ENCODE data around the gene SLC25A29. TPM values are rescaled to one million over a fixed set of nuclear protein-coding genes. Genes with fewer than 3 reads are reported as not detected.
"Not testable (repeated sequence)": the region's sequence is repeated elsewhere in the genome, so short reads cannot be mapped to it uniquely, and the experiment has no call there.

SLC25A29 gene, protein sequence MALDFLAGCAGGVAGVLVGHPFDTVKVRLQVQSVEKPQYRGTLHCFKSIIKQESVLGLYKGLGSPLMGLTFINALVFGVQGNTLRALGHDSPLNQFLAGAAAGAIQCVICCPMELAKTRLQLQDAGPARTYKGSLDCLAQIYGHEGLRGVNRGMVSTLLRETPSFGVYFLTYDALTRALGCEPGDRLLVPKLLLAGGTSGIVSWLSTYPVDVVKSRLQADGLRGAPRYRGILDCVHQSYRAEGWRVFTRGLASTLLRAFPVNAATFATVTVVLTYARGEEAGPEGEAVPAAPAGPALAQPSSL
- 15.9 and 19.1 TPM in 2 replicates for total RNA-seq

GRCh38 chr14:100306101-100306997, at the start of gene SLC25A29:
TSS of gene SLC25A29 (minus strand) at chr14:100306444. CDS start at chr14:100306232, 212 bp downstream.
- H3K4me1 Mint-ChIP-seq (ENCODE audit: low read depth) = peaks cover 22% of the 10 kb centered on the region
- no peak within 1 kb of the TSS for H3K27ac Mint-ChIP-seq
- peak within 1 kb of the TSS; percentile 81 for H3K4me3 Mint-ChIP-seq
- peaks cover 21% of the 10 kb centered on the region for H3K27me3 Mint-ChIP-seq (ENCODE audit: insufficient read depth)
- DNase-seq (ENCODE audit: low spot score) = peak; percentile 68
- intact Hi-C loops (cut with micrococcal nuclease) = loop anchor here (1.0 kb wide), 1 partner anchor 12 kb away; no protein-coding TSS in a partner anchor
- no peaks in the 10 kb centered on the region for H3K9me3 Mint-ChIP-seq
- no peaks in the 10 kb centered on the region for H3K36me3 Mint-ChIP-seq (ENCODE audit: low read depth)

DNA sequence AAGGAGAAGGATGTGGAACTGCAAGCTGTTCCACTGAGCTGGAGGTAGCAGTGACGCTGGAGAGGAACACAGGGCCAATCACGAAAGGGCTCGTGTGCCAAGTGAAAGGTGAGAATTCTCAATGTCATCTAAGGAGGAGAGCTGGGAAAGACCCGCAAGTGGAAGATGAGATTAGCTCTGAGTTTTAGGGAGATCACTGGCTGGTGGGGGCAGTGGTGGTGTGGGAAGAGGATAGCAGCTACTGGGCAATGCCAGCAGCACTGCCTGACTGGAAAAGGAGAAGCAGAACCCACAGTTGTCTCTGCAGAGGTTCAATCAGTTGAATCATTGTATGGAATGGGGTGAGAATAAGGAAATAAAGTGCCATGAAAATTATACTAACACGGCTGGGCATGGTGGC, 44.7 kb upstream of the SLC25A29 start:
- Mint-ChIP-seq H3K4me1 (ENCODE audit: low read depth) (peaks cover 6% of the 10 kb centered on the region), H3K27ac (no peak overlapping the region), H3K4me3 (no peak overlapping the region), H3K36me3 (ENCODE audit: low read depth) (peaks cover 48% of the 10 kb centered on the region), H3K9me3 (no peaks in the 10 kb centered on the region), H3K27me3 (ENCODE audit: insufficient read depth) (no peaks in the 10 kb centered on the region)
- DNase-seq (ENCODE audit: low spot score) = no peak
- intact Hi-C loops (cut with micrococcal nuclease) = no loop called here

DNA sequence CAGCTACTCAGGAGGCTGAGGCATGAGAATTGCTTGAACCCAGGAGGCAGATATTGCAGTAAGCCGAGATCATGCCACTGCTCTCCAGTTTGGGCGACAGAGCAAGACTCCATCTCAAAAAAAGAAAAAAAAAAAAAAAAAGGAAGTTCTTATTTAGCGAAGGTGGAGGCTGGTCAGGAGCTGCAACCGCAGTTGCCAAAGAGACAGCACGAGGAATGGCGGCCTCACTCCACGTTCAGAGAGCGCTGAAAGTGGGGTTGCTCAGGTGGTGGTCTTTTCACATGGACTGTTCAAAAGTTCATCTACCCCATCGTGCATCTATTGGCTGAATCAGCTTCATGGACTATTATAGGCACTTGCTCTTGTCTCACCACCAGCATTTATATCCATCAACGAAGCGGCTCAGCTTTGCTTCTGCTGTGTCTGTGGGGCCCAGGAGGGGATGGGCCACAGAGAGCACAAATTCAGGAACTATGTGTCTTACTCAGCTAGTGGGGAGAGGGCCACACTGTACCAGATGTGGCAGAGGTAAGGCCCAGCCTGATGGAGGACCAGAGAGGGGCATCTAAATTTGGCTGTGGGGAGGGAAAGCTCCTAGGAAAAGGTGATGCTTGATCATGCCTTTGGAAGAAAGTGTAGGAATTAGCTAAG, 44.2 kb upstream of the SLC25A29 start:
- no peak overlapping the region for H3K4me3 Mint-ChIP-seq
- no peak for DNase-seq (ENCODE audit: low spot score)
- H3K36me3 Mint-ChIP-seq (ENCODE audit: low read depth) = peaks cover 46% of the 10 kb centered on the region
- intact Hi-C loops (cut with micrococcal nuclease) = no loop called here
- no peaks in the 10 kb centered on the region for H3K27me3 Mint-ChIP-seq (ENCODE audit: insufficient read depth)
- no peak overlapping the region for H3K27ac Mint-ChIP-seq
- peaks cover 6% of the 10 kb centered on the region for H3K4me1 Mint-ChIP-seq (ENCODE audit: low read depth)
- H3K9me3 Mint-ChIP-seq = no peaks in the 10 kb centered on the region

DNA sequence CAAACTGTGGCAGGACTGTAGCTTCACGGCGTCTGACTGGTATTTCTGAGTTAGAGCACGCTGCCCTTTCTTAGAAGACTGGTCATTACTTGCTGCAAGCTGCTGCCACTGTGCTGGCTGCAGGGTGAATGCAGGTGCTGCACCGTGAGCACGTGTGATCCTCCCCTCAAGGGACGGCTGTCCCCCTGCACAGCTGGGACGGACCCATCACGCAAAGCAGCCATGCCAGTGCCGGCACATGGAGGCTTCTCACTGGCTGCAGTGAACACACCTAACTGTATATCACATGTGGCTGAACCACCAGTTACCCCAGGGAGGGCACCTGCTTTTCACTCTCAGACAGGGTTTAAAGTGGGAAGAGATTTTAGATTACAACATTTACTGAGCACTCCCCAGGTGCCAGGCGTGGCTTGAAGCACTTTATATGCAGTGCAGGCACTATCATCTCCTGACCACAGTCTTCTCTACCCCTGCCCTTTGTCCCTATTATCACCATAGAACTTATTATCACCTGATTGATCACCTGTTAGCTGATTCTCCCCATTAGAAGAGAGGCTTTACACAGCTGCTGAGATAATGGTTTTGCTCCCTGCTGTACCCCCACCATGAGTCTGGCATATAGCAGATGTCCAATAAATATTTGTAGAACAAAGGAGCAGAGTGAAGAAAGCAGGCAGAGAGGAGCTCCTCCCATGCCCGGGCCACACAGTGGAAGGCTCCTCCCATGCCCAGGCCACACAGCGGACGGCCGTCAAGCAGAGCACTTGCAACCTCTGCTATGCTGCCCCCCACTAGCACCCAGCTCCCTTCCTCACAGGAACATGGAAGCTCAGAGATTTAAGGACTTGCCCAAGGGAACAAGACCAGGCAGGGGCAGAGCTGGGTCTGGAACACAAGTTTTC, 42.8 kb upstream of the SLC25A29 start:
- Mint-ChIP-seq H3K27me3 (ENCODE audit: insufficient read depth) (no peaks in the 10 kb centered on the region), H3K4me3 (no peak overlapping the region), H3K27ac (no peak overlapping the region), H3K9me3 (no peaks in the 10 kb centered on the region), H3K4me1 (ENCODE audit: low read depth) (peaks cover 6% of the 10 kb centered on the region), H3K36me3 (ENCODE audit: low read depth) (peaks cover 41% of the 10 kb centered on the region)
- intact Hi-C loops (cut with micrococcal nuclease) = no loop called here
- DNase-seq (ENCODE audit: low spot score) = no peak

DNA sequence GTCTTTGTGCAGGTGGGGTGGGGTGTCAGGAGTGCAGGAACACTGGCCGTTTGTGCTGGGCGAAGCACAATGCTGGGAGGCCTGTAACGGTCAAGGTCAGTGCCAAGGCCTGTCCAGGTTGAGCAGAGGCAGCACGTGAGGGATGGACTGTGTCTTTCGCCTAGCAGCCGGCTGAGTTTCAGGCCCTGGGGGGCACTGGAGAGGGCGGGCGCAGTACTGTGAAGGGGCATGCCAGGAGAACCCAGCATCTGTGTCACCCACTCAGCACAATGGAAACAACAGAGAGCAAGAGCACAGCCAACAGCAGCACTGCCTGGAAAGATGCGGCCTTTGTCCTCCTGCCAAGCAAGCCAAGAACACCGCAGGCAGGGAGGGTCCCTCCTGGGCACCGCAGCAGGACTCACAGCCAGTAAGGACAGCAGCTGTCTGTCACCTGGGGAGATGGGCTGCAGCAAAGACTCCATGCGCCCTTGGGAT, 42.0 kb upstream of the SLC25A29 start:
- no peak for DNase-seq (ENCODE audit: low spot score)
- H3K27ac Mint-ChIP-seq = no peak overlapping the region
- H3K4me3 Mint-ChIP-seq = no peak overlapping the region
- peaks cover 42% of the 10 kb centered on the region for H3K36me3 Mint-ChIP-seq (ENCODE audit: low read depth)
- intact Hi-C loops (cut with micrococcal nuclease) = no loop called here
- no peaks in the 10 kb centered on the region for H3K9me3 Mint-ChIP-seq
- no peaks in the 10 kb centered on the region for H3K27me3 Mint-ChIP-seq (ENCODE audit: insufficient read depth)
- H3K4me1 Mint-ChIP-seq (ENCODE audit: low read depth) = peaks cover 6% of the 10 kb centered on the region

GRCh38 chr14:100346306-100347091, 40.3 kb upstream of the SLC25A29 start:
- Mint-ChIP-seq H3K9me3 (no peaks in the 10 kb centered on the region), H3K27me3 (ENCODE audit: insufficient read depth) (no peaks in the 10 kb centered on the region), H3K27ac (no peak overlapping the region), H3K4me3 (no peak overlapping the region), H3K4me1 (ENCODE audit: low read depth) (peaks cover 23% of the 10 kb centered on the region), H3K36me3 (ENCODE audit: low read depth) (peaks cover 49% of the 10 kb centered on the region)
- DNase-seq (ENCODE audit: low spot score) = no peak
- intact Hi-C loops (cut with micrococcal nuclease) = no loop called here

DNA sequence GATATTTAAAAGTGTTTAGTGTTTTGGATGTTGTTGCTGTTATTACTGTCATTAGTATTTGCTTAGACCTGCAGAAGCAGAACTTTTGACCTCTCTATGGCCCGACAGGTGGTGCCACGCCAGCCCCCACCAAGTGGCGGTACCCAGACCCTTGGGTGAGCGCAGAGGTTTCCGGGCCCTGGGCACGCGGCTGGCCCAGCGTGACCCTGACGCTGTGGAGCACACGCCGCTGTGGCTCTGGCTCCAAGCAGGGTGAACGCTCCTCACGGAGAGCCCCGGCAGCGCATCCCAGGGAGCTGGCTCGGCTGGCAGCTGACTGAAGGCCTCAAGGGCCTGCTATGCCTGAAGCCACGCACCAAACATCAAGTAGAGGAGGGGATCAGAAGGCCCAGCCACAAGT, 39.5 kb upstream of the SLC25A29 start:
- Mint-ChIP-seq H3K36me3 (ENCODE audit: low read depth) (peaks cover 49% of the 10 kb centered on the region), H3K27ac (no peak overlapping the region), H3K4me3 (no peak overlapping the region), H3K27me3 (ENCODE audit: insufficient read depth) (no peaks in the 10 kb centered on the region), H3K9me3 (no peaks in the 10 kb centered on the region), H3K4me1 (ENCODE audit: low read depth) (peaks cover 25% of the 10 kb centered on the region)
- intact Hi-C loops (cut with micrococcal nuclease) = no loop called here
- DNase-seq (ENCODE audit: low spot score) = no peak

DNA sequence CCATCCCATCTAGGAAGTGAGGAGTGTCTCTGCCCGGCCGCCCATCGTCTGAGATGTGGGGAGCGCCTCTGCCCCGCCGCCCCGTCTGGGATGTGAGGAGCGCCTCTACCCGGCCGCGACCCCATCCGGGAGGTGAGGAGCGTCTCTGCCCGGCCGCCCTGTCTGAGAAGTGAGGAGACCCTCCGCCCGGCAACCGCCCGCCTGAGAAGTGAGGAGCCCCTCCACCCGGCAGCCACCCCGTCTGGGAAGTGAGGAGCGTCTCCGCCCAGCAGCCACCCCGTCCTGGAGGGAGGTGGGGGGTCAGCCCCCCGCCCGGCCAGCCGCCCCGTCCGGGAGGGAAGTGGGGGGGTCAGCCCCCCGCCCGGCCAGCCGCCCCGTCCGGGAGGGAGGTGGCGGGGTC, 38.4 kb upstream of the SLC25A29 start:
- DNase-seq (ENCODE audit: low spot score); intact Hi-C loops (cut with micrococcal nuclease); H3K4me3 Mint-ChIP-seq; H3K27me3 Mint-ChIP-seq (ENCODE audit: insufficient read depth); H3K9me3 Mint-ChIP-seq; H3K27ac Mint-ChIP-seq: not testable (repeated sequence)
- Mint-ChIP-seq H3K36me3 (ENCODE audit: low read depth) (peaks cover 51% of the 10 kb centered on the region), H3K4me1 (ENCODE audit: low read depth) (peaks cover 34% of the 10 kb centered on the region)

- DNase-seq (ENCODE audit: low spot score); H3K27me3 Mint-ChIP-seq (ENCODE audit: insufficient read depth); H3K9me3 Mint-ChIP-seq; H3K4me3 Mint-ChIP-seq; intact Hi-C loops (cut with micrococcal nuclease): not testable (repeated sequence)
- Mint-ChIP-seq H3K36me3 (ENCODE audit: low read depth) (peaks cover 53% of the 10 kb centered on the region), H3K4me1 (ENCODE audit: low read depth) (peaks cover 34% of the 10 kb centered on the region), H3K27ac (peak overlapping the region; percentile 56)
Observed at GRCh38 chr14:100342826-100343225, 36.6 kb upstream of the SLC25A29 start.

- Mint-ChIP-seq H3K4me3 (no peak overlapping the region), H3K36me3 (ENCODE audit: low read depth) (peaks cover 56% of the 10 kb centered on the region), H3K4me1 (ENCODE audit: low read depth) (peaks cover 34% of the 10 kb centered on the region), H3K27me3 (ENCODE audit: insufficient read depth) (no peaks in the 10 kb centered on the region), H3K27ac (peak overlapping the region; percentile 56), H3K9me3 (no peaks in the 10 kb centered on the region)
- intact Hi-C loops (cut with micrococcal nuclease) = no loop called here
- no peak for DNase-seq (ENCODE audit: low spot score)
Observed at GRCh38 chr14:100342195-100342594, 36.0 kb upstream of the SLC25A29 start.

- Mint-ChIP-seq H3K27me3 (ENCODE audit: insufficient read depth) (no peaks in the 10 kb centered on the region), H3K4me1 (ENCODE audit: low read depth) (peaks cover 34% of the 10 kb centered on the region), H3K27ac (peak overlapping the region; percentile 80), H3K9me3 (no peaks in the 10 kb centered on the region), H3K36me3 (ENCODE audit: low read depth) (peaks cover 59% of the 10 kb centered on the region), H3K4me3 (peak overlapping the region; percentile 38)
- intact Hi-C loops (cut with micrococcal nuclease) = loop anchor here (1.0 to 2.0 kb wide), 2 partner anchors 15 to 34 kb away; a partner anchor contains a TSS
- peak; percentile 12 for DNase-seq (ENCODE audit: low spot score)
Observed at GRCh38 chr14:100341301-100342031, 35.2 kb upstream of the SLC25A29 start.

Data from activated T-helper 1 cell treated with anti-CD3 and anti-CD28 coated beads, Interleukin-12 subunit alpha, Interleukin-12 subunit beta, Interleukin-2, Interleukin-4 antibody, amounts not matched to agents 30 ng/mL and 10 ng/mL and 1 ng/mL, durations not matched to agents 14 hours and 24 hours and 36 hours (primary cell).